Activated naive CD4-positive, alpha-beta T cell treated with anti-CD3 and anti-CD28 coated beads, Interleukin-2, amount 10 ng/mL, durations not matched to agents 7 days and 5 days (primary cell): ENCODE data around the gene FGFR2.

Experiments
- CTCF ChIA-PET: fragments of 350-600 bp; sonication (Branson Sonifier 250); formaldehyde crosslinking; loops from one replicate; lab custom pipeline; 2021; ENCODE audit warnings: antibody characterized with exemption; lab: Charles Lee
- DNase-seq: peaks from one replicate; pipeline ENCODE4 v3.0.0-alpha.2; 2020
- H3K27ac Mint-ChIP-seq: one replicate; pipeline ENCODE4 v1.8.0; 2021; ENCODE audit warnings: mild to moderate bottlenecking, moderate library complexity, mixed read lengths
- H3K27me3 Mint-ChIP-seq: one replicate; pipeline ENCODE4 v1.8.0; 2021; ENCODE audit warnings: mild to moderate bottlenecking, mixed read lengths
- H3K36me3 Mint-ChIP-seq: one replicate; pipeline ENCODE4 v1.8.0; 2021; ENCODE audit warnings: mixed read lengths
- H3K4me1 Mint-ChIP-seq: one replicate; pipeline ENCODE4 v1.8.0; 2021; ENCODE audit warnings: mixed read lengths
- H3K4me3 Mint-ChIP-seq: one replicate; pipeline ENCODE4 v1.8.0; 2021; ENCODE audit warnings: mild to moderate bottlenecking, moderate library complexity, mixed read lengths
- H3K9me3 Mint-ChIP-seq: one replicate; pipeline ENCODE4 v1.8.0; 2021; ENCODE audit warnings: mixed read lengths

FGFR2 gene

DNA sequence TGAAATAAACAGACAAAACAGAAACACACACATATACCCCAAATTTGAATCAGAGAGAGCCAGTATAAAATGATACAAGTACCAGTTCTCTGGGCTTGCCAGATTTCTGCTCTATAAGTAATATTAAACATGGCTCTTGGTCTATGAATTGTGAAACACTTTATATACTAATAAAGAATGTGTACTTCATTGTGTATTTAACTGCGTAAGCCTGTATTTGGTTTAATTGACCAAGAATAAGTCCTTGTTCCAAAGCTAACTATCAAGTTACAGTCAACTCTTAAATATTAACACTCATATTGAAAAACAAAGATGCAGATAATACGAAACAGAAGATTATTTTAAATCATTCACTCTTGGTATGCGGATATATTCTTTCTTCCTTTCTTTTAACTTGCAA, 8.7 kb downstream of the FGFR2 start:
- Mint-ChIP-seq H3K9me3 (no peaks in the 10 kb centered on the region), H3K27ac (no peak overlapping the region), H3K27me3 (peaks cover 9% of the 10 kb centered on the region), H3K4me3 (no peak overlapping the region), H3K4me1 (no peaks in the 10 kb centered on the region), H3K36me3 (no peaks in the 10 kb centered on the region)
- DNase-seq, result no peak
- CTCF ChIA-PET, result no interaction called here

- CTCF ChIA-PET, result no interaction called here
- Mint-ChIP-seq H3K4me3 (no peak overlapping the region), H3K27ac (no peak overlapping the region), H3K27me3 (no peaks in the 10 kb centered on the region), H3K4me1 (no peaks in the 10 kb centered on the region), H3K36me3 (no peaks in the 10 kb centered on the region), H3K9me3 (no peaks in the 10 kb centered on the region)
- DNase-seq, result no peak
Measured at GRCh38 chr10:121583857-121584256, 14.4 kb downstream of the FGFR2 start.

DNA sequence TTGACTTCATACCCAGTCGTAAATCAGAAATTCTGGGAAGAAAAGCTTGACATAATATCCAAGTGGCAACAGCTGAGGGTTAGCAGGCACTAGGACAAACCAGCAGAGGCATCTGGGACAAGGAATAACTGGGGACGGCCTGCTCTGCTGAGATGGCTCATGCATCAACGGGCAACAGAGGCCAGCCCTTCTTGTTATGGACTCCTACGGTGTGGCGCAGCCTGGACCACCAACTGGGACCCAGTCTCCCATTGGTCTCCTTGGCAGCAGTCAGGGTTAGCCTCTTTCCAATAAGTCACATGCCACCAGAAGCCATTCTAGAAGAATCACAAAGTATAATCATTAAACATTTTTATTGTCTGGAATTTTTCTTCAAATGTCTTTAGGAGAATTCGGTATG, 15.0 kb downstream of the FGFR2 start:
- Mint-ChIP-seq H3K4me1 (no peaks in the 10 kb centered on the region), H3K36me3 (no peaks in the 10 kb centered on the region), H3K27me3 (no peaks in the 10 kb centered on the region), H3K4me3 (no peak overlapping the region), H3K9me3 (no peaks in the 10 kb centered on the region), H3K27ac (no peak overlapping the region)
- CTCF ChIA-PET, result interaction anchor here (0.7 kb wide), 1 partner anchor 113 kb away, joined by 3 read pairs; no protein-coding TSS in a partner anchor
- DNase-seq, result no peak

GRCh38 chr10:121580276-121581116, 17.7 kb downstream of the FGFR2 start:
- Mint-ChIP-seq H3K27me3 (no peaks in the 10 kb centered on the region), H3K4me3 (no peak overlapping the region), H3K4me1 (no peaks in the 10 kb centered on the region), H3K36me3 (no peaks in the 10 kb centered on the region), H3K27ac (no peak overlapping the region), H3K9me3 (no peaks in the 10 kb centered on the region)
- no peak for DNase-seq
- CTCF ChIA-PET, result no interaction called here

GRCh38 chr10:121579656-121580055, 18.6 kb downstream of the FGFR2 start:
- H3K27me3 Mint-ChIP-seq, result no peaks in the 10 kb centered on the region
- DNase-seq, result no peak
- no peak overlapping the region for H3K4me3 Mint-ChIP-seq
- H3K27ac Mint-ChIP-seq, result no peak overlapping the region
- CTCF ChIA-PET, result no interaction called here
- no peaks in the 10 kb centered on the region for H3K36me3 Mint-ChIP-seq
- no peaks in the 10 kb centered on the region for H3K4me1 Mint-ChIP-seq
- no peaks in the 10 kb centered on the region for H3K9me3 Mint-ChIP-seq

DNA sequence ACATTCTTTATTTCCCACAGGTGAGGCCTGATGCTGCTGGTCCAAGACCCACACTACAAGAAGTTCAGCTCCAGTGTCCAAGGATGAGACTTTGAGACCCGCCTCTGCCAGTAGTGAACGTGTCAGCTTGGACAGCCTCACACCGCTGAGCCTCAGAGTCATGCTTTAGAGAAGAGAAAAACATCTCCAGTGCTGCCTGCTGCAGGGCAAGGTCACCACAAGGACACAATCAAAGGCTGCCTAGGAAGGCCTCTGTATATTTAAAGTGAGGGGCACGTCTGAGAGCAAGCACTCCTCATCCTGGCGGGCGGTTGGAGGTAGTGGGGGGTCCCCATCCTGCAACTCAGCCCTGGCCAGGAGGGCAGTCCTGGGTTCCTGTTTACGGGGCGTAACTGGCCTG, 19.3 kb downstream of the FGFR2 start:
- Mint-ChIP-seq H3K27me3 (no peaks in the 10 kb centered on the region), H3K4me3 (no peak overlapping the region), H3K36me3 (no peaks in the 10 kb centered on the region), H3K9me3 (no peaks in the 10 kb centered on the region), H3K27ac (no peak overlapping the region), H3K4me1 (no peaks in the 10 kb centered on the region)
- DNase-seq, result no peak
- CTCF ChIA-PET, result no interaction called here

DNA sequence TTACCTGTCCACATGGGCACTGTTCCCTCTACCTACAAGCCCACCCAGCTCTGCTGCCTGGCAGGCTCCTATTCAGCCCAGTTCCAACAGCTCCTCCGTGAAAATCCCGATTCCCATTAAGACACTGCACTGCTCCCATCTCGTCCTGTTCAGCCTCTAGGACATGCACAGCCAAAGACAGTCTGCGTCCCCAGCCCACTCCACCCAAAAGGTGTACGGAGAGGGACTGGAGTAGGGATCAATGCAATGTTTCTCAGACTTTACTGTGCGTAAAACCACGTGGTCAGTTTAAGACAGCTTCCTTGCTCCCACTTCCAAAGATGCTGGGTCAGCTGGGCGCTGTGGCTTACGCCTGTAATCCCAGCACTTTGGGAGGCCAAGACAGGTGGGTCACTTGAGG, 19.9 kb downstream of the FGFR2 start:
- CTCF ChIA-PET, result no interaction called here
- H3K27me3 Mint-ChIP-seq, result no peaks in the 10 kb centered on the region
- H3K36me3 Mint-ChIP-seq, result no peaks in the 10 kb centered on the region
- H3K9me3 Mint-ChIP-seq, result peaks cover under 1% of the 10 kb centered on the region
- H3K4me3 Mint-ChIP-seq, result no peak overlapping the region
- H3K4me1 Mint-ChIP-seq, result no peaks in the 10 kb centered on the region
- no peak for DNase-seq
- no peak overlapping the region for H3K27ac Mint-ChIP-seq

DNA sequence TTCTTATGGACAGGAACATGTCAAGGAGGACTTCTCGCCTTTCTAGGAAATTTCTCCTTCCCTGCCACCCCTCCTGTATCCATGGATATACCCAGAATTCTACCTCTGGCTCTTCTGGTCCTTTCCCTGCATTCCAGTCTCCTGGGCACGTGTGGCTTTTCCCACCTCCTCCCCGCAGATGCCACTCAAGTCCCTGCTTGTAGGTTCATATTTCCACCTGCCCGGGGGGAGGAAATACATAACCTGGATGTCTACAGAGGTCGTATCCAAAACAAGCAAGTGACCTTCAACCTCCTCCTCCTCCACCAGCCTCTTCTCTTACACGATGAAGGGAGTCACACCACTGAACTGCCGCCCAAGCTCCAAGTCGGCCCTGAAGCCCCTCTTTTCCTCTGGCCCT, 20.7 kb downstream of the FGFR2 start:
- peaks cover 2% of the 10 kb centered on the region for H3K9me3 Mint-ChIP-seq
- no peak overlapping the region for H3K4me3 Mint-ChIP-seq
- CTCF ChIA-PET, result no interaction called here
- H3K27ac Mint-ChIP-seq, result no peak overlapping the region
- no peaks in the 10 kb centered on the region for H3K36me3 Mint-ChIP-seq
- DNase-seq, result no peak
- H3K4me1 Mint-ChIP-seq, result no peaks in the 10 kb centered on the region
- H3K27me3 Mint-ChIP-seq, result no peaks in the 10 kb centered on the region

GRCh38 chr10:121576139-121576538, 22.1 kb downstream of the FGFR2 start:
- Mint-ChIP-seq H3K27me3 (no peaks in the 10 kb centered on the region), H3K27ac (no peak overlapping the region), H3K36me3 (no peaks in the 10 kb centered on the region), H3K9me3 (peaks cover 2% of the 10 kb centered on the region), H3K4me1 (no peaks in the 10 kb centered on the region), H3K4me3 (no peak overlapping the region)
- CTCF ChIA-PET, result no interaction called here
- no peak for DNase-seq

GRCh38 chr10:121574519-121575166, 23.6 kb downstream of the FGFR2 start:
- H3K4me1 Mint-ChIP-seq, result no peaks in the 10 kb centered on the region
- no peak overlapping the region for H3K4me3 Mint-ChIP-seq
- no peak overlapping the region for H3K27ac Mint-ChIP-seq
- no peaks in the 10 kb centered on the region for H3K36me3 Mint-ChIP-seq
- H3K27me3 Mint-ChIP-seq, result no peaks in the 10 kb centered on the region
- CTCF ChIA-PET, result no interaction called here
- peaks cover 2% of the 10 kb centered on the region for H3K9me3 Mint-ChIP-seq
- DNase-seq, result no peak

DNA sequence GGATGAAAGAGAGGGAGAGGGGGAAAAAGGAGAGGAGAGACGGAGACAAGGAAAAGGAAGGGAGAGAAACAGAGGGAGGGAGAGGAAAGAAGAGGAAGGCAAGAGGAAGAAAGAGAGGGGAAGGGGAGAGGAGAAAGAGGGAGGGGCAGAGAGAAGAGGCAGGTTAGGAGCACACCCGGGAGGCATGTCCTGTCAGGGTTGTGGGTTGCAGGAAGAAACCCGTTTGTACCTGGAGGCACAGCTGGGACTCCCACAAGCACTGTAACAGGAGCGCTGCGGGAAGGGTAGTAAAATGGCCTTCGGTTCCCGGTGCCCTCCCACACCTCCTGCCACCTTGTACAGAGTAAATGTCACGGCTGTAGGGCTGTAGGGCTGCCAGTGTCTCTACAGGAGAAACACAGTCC, 24.7 kb downstream of the FGFR2 start:
- Mint-ChIP-seq H3K27me3 (no peaks in the 10 kb centered on the region), H3K9me3 (peaks cover 2% of the 10 kb centered on the region), H3K4me1 (no peaks in the 10 kb centered on the region), H3K36me3 (no peaks in the 10 kb centered on the region), H3K27ac (no peak overlapping the region), H3K4me3 (no peak overlapping the region)
- CTCF ChIA-PET, result no interaction called here
- DNase-seq, result no peak

- no peaks in the 10 kb centered on the region for H3K4me1 Mint-ChIP-seq
- CTCF ChIA-PET, result no interaction called here
Measured at GRCh38 chr10:121572859-121573537, 25.2 kb downstream of the FGFR2 start.

DNA sequence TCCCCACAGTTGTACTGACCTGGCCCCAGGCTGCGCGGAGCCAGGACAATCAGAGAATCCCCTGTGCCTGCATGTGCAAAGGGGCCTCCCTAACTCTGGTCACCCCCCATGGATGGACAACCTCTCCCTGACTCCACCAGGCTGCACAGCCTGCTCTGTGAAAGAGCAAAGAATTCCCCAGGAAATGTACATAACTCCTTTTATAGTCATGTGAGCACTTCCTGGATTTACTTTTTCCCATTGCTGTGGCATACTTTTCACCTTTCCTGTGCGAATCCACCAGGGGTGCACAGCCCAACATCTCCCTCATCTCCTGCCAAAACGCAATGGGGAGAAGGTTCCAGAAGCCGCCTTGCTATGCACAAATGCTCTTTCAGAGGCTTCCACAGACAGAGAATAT, 27.9 kb downstream of the FGFR2 start:
- no peaks in the 10 kb centered on the region for H3K4me1 Mint-ChIP-seq
- H3K9me3 Mint-ChIP-seq, result peaks cover 2% of the 10 kb centered on the region
- no peak overlapping the region for H3K27ac Mint-ChIP-seq
- DNase-seq, result no peak
- no peak overlapping the region for H3K4me3 Mint-ChIP-seq
- no peaks in the 10 kb centered on the region for H3K27me3 Mint-ChIP-seq
- no peaks in the 10 kb centered on the region for H3K36me3 Mint-ChIP-seq
- CTCF ChIA-PET, result no interaction called here

More at GRCh38 chr10:121572859-121573537, 25.2 kb downstream of the FGFR2 start:
- Mint-ChIP-seq H3K27ac (no peak overlapping the region), H3K9me3 (peaks cover 2% of the 10 kb centered on the region), H3K36me3 (no peaks in the 10 kb centered on the region), H3K27me3 (no peaks in the 10 kb centered on the region), H3K4me3 (no peak overlapping the region)
- no peak for DNase-seq

DNA sequence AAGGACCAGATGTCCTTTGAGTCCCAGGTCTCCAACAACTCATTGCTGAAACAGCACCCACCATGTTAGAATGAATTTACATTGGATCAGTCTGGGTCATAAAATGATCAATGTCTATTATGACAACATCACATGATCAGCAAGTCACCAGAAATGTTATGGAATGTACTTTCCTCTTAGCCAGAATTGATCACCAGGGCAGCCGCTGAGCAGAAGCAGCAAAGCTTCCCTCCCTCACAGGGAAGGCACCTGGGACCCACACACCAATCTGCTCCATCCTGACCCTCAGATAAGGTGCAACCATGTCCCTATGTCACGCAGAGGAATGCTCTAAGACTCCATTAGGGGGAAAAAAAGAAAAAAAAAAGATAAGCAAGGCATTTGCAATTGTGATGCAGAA, 30.0 kb downstream of the FGFR2 start:
- Mint-ChIP-seq H3K27me3 (no peaks in the 10 kb centered on the region), H3K4me1 (no peaks in the 10 kb centered on the region), H3K4me3 (no peak overlapping the region), H3K27ac (no peak overlapping the region), H3K36me3 (no peaks in the 10 kb centered on the region), H3K9me3 (peaks cover 1% of the 10 kb centered on the region)
- DNase-seq, result no peak
- CTCF ChIA-PET, result no interaction called here

GRCh38 chr10:121567569-121567968, 30.7 kb downstream of the FGFR2 start:
- DNase-seq, result no peak
- CTCF ChIA-PET, result no interaction called here
- Mint-ChIP-seq H3K36me3 (no peaks in the 10 kb centered on the region), H3K9me3 (no peaks in the 10 kb centered on the region), H3K27me3 (no peaks in the 10 kb centered on the region), H3K27ac (no peak overlapping the region), H3K4me3 (no peak overlapping the region), H3K4me1 (no peaks in the 10 kb centered on the region)
